Mononuclear cell (primary cell): ENCODE results near the gene AIP. TPM values are rescaled to one million over a fixed set of nuclear protein-coding genes. Genes with fewer than 3 reads are reported as not detected.

ENCODE experiments used
- H3K27me3 ChIP-seq: 2 replicates; pipeline ENCODE4 v1.6.0; 2011; ENCODE audit warnings: low read length, control low read depth; ENCODE audit not compliant: insufficient read depth
- H3K4me1 ChIP-seq: 2 replicates; pipeline ENCODE4 v1.5.1; 2011; ENCODE audit warnings: mild to moderate bottlenecking, low read length, control low read depth; ENCODE audit not compliant: insufficient read depth
- H3K4me3 ChIP-seq: 2 replicates; pipeline ENCODE4 v1.5.1; 2011; ENCODE audit warnings: mild to moderate bottlenecking, low read length, moderate library complexity
- H3K9me3 ChIP-seq: 2 replicates; pipeline ENCODE4 v1.5.1; 2011; ENCODE audit warnings: low read depth, mild to moderate bottlenecking, control low read depth, low read length
- total RNA-seq: library from RNA; depleted of rRNA; stranded (reverse); fragments of >200 nt; gene quantifications from one replicate; pipeline ENCODE4 v1.2.3, GENCODE V29; 2012

The AIP gene
- total RNA-seq, 1 donor: 77.2 TPM

DNA sequence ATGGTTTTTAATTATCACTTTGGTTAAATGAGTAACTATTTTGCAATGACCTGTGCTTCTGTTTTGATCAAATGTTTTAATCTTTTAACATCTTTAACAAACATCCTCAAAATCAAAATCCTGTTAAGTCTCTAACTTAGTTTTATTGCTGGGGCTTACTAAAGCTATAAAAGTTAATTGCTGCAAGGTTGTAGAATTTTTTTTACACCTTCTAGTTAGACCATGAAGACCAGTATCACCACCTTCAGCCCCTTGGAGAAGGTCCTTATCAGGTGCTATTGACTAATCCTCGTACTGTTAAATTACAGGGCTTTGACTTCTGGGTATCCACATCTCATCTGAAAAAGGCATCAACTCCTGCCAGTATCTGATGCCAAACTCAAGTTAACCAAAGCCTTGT is 52.7 kb downstream of the AIP start:
- H3K4me1 ChIP-seq: no peaks in the 10 kb centered on the region
- H3K27me3 ChIP-seq: no peaks in the 10 kb centered on the region
- peaks cover 13% of the 10 kb centered on the region for H3K9me3 ChIP-seq
- H3K4me3 ChIP-seq: no peak overlapping the region

DNA sequence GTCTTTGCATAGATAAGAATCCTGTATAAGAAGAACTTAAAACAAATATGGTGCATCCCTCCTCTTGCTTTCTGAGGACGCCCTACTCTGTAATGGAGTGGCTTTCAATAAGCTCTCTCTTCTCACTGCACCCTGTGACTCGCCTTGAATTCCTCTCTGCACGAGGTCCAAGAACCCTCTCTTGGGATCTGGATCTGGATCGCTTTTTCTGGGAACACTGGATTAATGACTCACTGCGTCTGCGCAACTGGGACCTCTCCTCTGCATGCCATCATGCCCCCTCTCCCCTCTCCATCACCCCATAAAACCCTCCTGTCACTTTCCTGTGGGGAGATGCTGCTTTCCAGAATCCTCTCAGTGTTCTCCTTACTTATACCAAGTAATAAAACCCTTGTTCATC is 55.5 kb downstream of the AIP start:
- no peak overlapping the region for H3K4me3 ChIP-seq
- no peaks in the 10 kb centered on the region for H3K4me1 ChIP-seq
- peaks cover 13% of the 10 kb centered on the region for H3K9me3 ChIP-seq
- H3K27me3 ChIP-seq: no peaks in the 10 kb centered on the region

DNA sequence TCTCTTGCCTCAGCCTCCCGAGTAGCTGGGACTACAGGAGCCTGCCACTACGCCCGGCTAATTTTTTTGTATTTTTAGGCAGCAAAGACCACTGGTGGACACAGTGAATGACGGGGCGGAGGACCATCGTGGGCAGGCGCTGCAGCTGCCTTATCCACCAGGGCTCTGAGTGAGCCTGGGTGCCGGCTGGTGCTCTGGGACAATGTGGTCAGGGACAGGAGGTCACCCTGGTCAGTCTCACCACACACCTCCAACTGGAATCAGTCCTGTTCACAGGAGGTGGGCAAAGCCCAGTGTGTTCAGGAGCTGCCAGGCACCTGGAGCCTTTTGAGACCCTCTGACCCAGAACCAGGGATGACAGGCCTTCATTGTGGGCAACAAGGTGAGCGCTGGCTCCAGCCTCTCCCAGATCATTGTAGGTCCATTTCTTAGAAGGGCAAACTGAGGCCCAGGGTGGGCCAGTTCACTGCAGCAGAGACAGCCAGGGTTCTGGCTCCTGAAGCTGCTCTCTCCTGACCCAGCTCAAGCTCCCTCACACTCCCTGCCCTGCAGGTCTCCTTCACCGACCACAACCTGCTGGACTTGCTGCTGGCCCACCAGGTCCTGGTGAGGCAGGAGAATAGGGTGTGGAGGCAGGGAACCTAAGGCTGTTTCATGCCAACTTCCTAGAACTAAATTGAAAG is 56.1 kb downstream of the AIP start:
- H3K27me3 ChIP-seq: no peaks in the 10 kb centered on the region
- H3K4me3 ChIP-seq: no peak overlapping the region
- peaks cover 8% of the 10 kb centered on the region for H3K9me3 ChIP-seq
- H3K4me1 ChIP-seq: no peaks in the 10 kb centered on the region

DNA sequence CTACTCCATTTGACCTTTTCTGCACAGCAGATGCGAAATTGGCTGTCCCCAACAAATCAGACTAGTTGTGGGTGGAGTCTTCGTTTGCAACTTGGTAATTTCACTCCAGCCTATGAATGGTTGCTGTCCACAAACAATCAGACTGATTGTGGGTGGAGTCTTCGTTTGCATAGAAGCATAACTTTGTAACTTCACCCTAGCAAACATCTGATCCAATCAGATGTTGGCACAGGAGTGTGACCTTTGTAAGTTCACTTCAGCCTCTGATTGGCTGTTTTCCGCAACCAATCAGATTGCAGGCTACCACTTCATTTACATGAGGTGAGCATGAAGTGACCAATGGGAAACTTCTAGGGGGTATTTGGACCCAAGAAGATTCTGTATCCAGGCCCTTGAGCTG is 56.7 kb downstream of the AIP start:
- Histone ChIP-seq H3K4me3 (no peak overlapping the region), H3K4me1 (no peaks in the 10 kb centered on the region), H3K9me3 (peaks cover 2% of the 10 kb centered on the region), H3K27me3 (no peaks in the 10 kb centered on the region)

Other genes with a start within 250 kb of the AIP start
- gene GRK2, start 216.6 kb upstream of the AIP start, total RNA-seq: 185 TPM
- 48.4 TPM for gene ANKRD13D, start 193.7 kb upstream of the AIP start, total RNA-seq
- gene SSH3, start 179.5 kb upstream of the AIP start, total RNA-seq: 4.6 TPM
- gene POLD4, start 129.5 kb upstream of the AIP start, total RNA-seq: 33.9 TPM
- gene CLCF1, start 109.4 kb upstream of the AIP start, total RNA-seq: 11.0 TPM
- 7.8 TPM for gene RAD9A, start 91.0 kb upstream of the AIP start, total RNA-seq
- 126 TPM for gene PPP1CA, start 81.2 kb upstream of the AIP start, total RNA-seq
- gene TBC1D10C, start 78.9 kb upstream of the AIP start, total RNA-seq: 51.6 TPM
- gene CARNS1, start 67.3 kb upstream of the AIP start, total RNA-seq: 3.3 TPM
- gene RPS6KB2, start 54.5 kb upstream of the AIP start, total RNA-seq: 52.1 TPM
- gene PTPRCAP, start 45.3 kb upstream of the AIP start, total RNA-seq: 137 TPM
- 28.1 TPM for gene CORO1B, start 39.5 kb upstream of the AIP start, total RNA-seq
- gene GPR152, start 30.3 kb upstream of the AIP start, total RNA-seq: not detected
- 2.6 TPM for gene CABP4, start 27.7 kb upstream of the AIP start, total RNA-seq
- gene TMEM134, start 13.8 kb upstream of the AIP start, total RNA-seq: 18.4 TPM
- 62.0 TPM for gene PITPNM1, start 22.3 kb downstream of the AIP start, total RNA-seq
- gene CDK2AP2, start 25.1 kb downstream of the AIP start, total RNA-seq: 9.7 TPM
- gene CABP2, start 40.4 kb downstream of the AIP start, total RNA-seq: not detected
- 294 TPM for gene GSTP1, start 100.8 kb downstream of the AIP start, total RNA-seq
- 90.1 TPM for gene NDUFV1, start 123.9 kb downstream of the AIP start, total RNA-seq
- gene NUDT8, start 146.9 kb downstream of the AIP start, total RNA-seq: 2.3 TPM
- not detected for gene TBX10, start 156.7 kb downstream of the AIP start, total RNA-seq
- gene ACY3, start 167.7 kb downstream of the AIP start, total RNA-seq: 0.31 TPM
- gene ALDH3B2, start 191.6 kb downstream of the AIP start, total RNA-seq: not detected